HepG2 (cell line): ENCODE results near the gene MFGE8.

ENCODE experiments used
- ZKSCAN1 ChIP-seq: fragments of 150-350 bp; IDR thresholded peaks from 2 replicates; pipeline ENCODE4 v1.6.1; 2014; ENCODE audit warnings: low read length
- TF ChIP-seq, protein P1 (sequence below): sonication (generic); formaldehyde crosslinking; IDR thresholded peaks from 2 replicates; pipeline ENCODE4 v1.5.0; 2020; ENCODE audit warnings: missing genetic modification reagents, mild to moderate bottlenecking, borderline replicate concordance
- TF ChIP-seq, protein P2 (sequence below): sonication (generic); formaldehyde crosslinking; IDR thresholded peaks from 2 replicates; pipeline ENCODE4 v1.8.1; 2023; ENCODE audit warnings: mild to moderate bottlenecking, missing genetic modification reagents, borderline replicate concordance

DNA sequence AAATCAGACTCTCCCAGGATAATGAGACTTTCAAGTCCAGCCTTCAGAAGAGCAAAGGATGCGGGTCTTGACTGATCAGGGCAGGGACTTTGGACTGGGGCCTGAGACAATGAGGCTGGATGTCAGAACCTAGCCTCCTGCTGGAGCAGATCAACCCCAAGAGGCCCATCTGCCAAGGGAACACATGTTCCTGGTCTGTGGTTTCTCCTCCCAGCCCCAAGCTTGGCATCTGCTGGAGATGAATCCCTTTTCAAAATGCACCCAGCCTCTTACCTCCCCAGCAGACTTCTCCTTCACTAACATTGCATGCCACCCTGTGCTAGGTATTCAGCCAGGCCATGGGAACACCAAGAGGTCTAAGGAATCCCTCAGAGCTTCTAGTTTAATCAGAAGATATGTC lies 43.7 kb upstream of the MFGE8 start:
- TF ChIP-seq, protein P1, sequence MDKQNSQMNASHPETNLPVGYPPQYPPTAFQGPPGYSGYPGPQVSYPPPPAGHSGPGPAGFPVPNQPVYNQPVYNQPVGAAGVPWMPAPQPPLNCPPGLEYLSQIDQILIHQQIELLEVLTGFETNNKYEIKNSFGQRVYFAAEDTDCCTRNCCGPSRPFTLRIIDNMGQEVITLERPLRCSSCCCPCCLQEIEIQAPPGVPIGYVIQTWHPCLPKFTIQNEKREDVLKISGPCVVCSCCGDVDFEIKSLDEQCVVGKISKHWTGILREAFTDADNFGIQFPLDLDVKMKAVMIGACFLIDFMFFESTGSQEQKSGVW: no peak
- TF ChIP-seq ZKSCAN1: no peak
- TF ChIP-seq, protein P2, sequence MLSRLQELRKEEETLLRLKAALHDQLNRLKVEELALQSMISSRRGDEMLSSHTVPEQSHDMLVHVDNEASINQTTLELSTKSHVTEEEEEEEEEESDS (CRISPR knock-in tag): no peak
